ENCODE results near the gene DNAH17.

Gene DNAH17

DNA sequence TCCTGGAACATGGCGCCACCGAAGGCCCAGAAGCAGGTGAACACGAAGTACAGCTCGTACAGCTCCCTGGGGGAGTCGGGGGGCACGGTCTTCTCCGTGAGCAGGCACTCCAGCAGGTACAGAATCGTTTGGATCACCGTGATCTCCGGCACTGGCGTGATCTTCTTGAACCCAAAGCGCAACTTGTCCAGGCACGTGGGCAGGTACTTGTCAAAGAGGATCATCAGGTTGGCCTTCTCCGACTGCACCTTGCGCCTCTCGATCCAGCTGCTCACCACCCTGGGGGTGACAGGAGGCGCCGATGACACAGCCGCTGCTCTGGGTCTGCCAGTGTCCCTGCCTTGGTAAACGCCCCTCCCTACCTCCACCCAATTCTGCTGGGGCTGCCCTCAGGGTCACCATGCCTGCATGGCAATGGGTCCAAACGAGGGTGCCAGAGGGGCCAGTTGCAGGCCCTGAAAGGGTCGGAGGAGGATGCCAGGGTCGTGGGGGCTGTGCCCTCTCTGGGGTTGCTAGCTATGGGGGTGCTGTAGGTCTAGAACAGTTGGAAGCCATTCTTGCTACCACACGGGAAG, 90.9 kb downstream of the DNAH17 start:
- no peak overlapping the region for H3K4ac ChIP-seq (ENCODE audit: low read depth in 1 of 2, low read length in 2 of 2)
- no peak overlapping the region for H3K4me3 ChIP-seq (ENCODE audit: insufficient read depth in 1 of 2, low read depth in 1 of 2, low read length in 2 of 2)
- no peaks in the 10 kb centered on the region for H3K79me1 ChIP-seq (replicated peaks; ENCODE audit: low read length, poor library complexity, severe bottlenecking)
- H3K4me1 ChIP-seq (ENCODE audit: control insufficient read depth, insufficient read depth, low read depth, low read length), result peaks cover 15% of the 10 kb centered on the region
- H3K4me2 ChIP-seq (ENCODE audit: low read length, poor library complexity, severe bottlenecking), result no peak overlapping the region
- H3K9me3 ChIP-seq (ENCODE audit: control insufficient read depth, low read length), result no peaks in the 10 kb centered on the region
- H4K8ac ChIP-seq (ENCODE audit: low read length), result no peak overlapping the region
- peaks cover 0 to 60% of the 10 kb centered on the region in 2 experiments for H3K27me3 ChIP-seq (ENCODE audit: control insufficient read depth in 1 of 2, insufficient read depth in 1 of 2, low read length in 2 of 2)
- no peak overlapping the region for H4K91ac ChIP-seq (ENCODE audit: low read length)
- WGBS, result 94% methylated on average over 24 of the region's 24 CpGs
- no peak overlapping the region for H2BK15ac ChIP-seq (ENCODE audit: low read depth, poor library complexity, severe bottlenecking)
- H2AFZ ChIP-seq (ENCODE audit: low read depth, low read length), result no peak overlapping the region
- H2AK5ac ChIP-seq (ENCODE audit: low read length, severe bottlenecking), result no peak overlapping the region
- H2BK12ac ChIP-seq (ENCODE audit: low read length in 2 of 2), result no peak overlapping the region
- no peak overlapping the region for H3K14ac ChIP-seq (ENCODE audit: low read length in 2 of 2)
- no peaks in the 10 kb centered on the region for H3K36me3 ChIP-seq (ENCODE audit: control insufficient read depth in 1 of 2, insufficient read depth in 2 of 2, low read depth in 1 of 2, low read length in 2 of 2)
- H3K27ac ChIP-seq (ENCODE audit: low read length, poor library complexity, severe bottlenecking), result no peak overlapping the region
- H2BK5ac ChIP-seq (ENCODE audit: low read depth, low read length, poor library complexity, severe bottlenecking), result no peak overlapping the region
- DNase-seq, result no peak
- H3K23ac ChIP-seq (ENCODE audit: low read length in 2 of 2), result no peak overlapping the region
- H3K18ac ChIP-seq (ENCODE audit: low read depth in 1 of 2, low read length in 2 of 2), result no peak overlapping the region
- no peak overlapping the region for H2BK120ac ChIP-seq (ENCODE audit: low read depth, low read length)
- H3K9ac ChIP-seq (ENCODE audit: low read length), result no peak overlapping the region

DNA sequence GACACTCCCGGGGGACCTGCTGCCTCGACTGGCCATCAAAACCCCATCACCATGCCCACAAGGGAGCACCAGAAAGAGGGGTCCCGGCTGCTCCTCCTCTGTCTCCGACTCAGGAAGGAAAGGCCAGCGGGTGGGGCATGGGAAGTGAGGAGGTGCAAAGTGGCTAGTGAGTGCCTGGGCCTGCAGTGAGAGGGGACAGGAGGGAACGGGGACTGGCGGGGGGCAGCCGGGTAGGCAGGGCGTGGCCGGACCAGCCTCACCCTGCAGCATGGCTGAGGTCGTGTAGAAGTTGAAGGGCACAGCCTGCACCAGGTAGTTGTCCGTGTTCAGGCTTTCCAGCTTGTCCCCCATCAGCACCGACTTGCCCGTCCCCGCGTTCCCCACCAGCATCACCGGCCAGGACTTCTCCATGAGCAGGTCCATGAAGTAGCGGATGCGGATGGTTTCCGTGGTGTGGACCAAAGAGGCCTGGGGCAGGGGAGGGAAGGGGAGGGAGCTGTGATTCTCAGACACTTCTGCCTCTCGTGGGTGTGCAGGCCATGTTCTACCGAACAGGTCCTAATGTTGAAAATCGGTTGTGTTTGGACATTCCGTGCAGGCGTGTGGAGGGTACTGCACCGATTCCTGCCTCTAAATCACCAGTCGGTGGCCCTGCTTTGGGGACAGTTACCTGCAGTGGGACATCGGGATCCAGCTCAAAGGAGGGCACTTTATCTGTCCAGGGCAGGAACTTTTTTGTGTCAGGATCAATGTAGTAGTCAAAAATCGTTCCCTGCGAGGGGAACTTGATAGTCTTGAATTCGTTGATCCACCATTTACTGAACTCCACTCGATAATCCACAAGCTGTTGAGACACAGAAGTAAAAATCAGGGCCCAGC, 91.7 kb downstream of the DNAH17 start:
- Histone ChIP-seq H3K9me3 (ENCODE audit: control insufficient read depth, low read length) (no peaks in the 10 kb centered on the region), H4K8ac (ENCODE audit: low read length) (no peak overlapping the region), H4K91ac (ENCODE audit: low read length) (peak overlapping the region; percentile 67), H3K79me1 (replicated peaks; ENCODE audit: low read length, poor library complexity, severe bottlenecking) (no peaks in the 10 kb centered on the region), H3K4me2 (ENCODE audit: low read length, poor library complexity, severe bottlenecking) (peak overlapping the region; percentile 71), H2BK120ac (ENCODE audit: low read depth, low read length) (no peak overlapping the region), H2BK15ac (ENCODE audit: low read depth, poor library complexity, severe bottlenecking) (no peak overlapping the region), H3K18ac (ENCODE audit: low read depth in 1 of 2, low read length in 2 of 2) (peak overlapping the region in 1 of 2 experiments; percentile 46), H2AK5ac (ENCODE audit: low read length, severe bottlenecking) (no peak overlapping the region), H3K4me1 (ENCODE audit: control insufficient read depth, insufficient read depth, low read depth, low read length) (peaks cover 15% of the 10 kb centered on the region), H3K9ac (ENCODE audit: low read length) (no peak overlapping the region), H2BK5ac (ENCODE audit: low read depth, low read length, poor library complexity, severe bottlenecking) (no peak overlapping the region), H2BK12ac (ENCODE audit: low read length in 2 of 2) (no peak overlapping the region), H3K14ac (ENCODE audit: low read length in 2 of 2) (no peak overlapping the region), H3K27ac (ENCODE audit: low read length, poor library complexity, severe bottlenecking) (no peak overlapping the region), H3K4me3 (ENCODE audit: insufficient read depth in 1 of 2, low read depth in 1 of 2, low read length in 2 of 2) (peak overlapping the region in 1 of 2 experiments; percentile 55), H2AFZ (ENCODE audit: low read depth, low read length) (no peak overlapping the region), H3K27me3 (ENCODE audit: control insufficient read depth in 1 of 2, insufficient read depth in 1 of 2, low read length in 2 of 2) (peaks cover 0 to 52% of the 10 kb centered on the region in 2 experiments), H3K23ac (ENCODE audit: low read length in 2 of 2) (no peak overlapping the region), H3K36me3 (ENCODE audit: control insufficient read depth in 1 of 2, insufficient read depth in 2 of 2, low read depth in 1 of 2, low read length in 2 of 2) (no peaks in the 10 kb centered on the region), H3K4ac (ENCODE audit: low read depth in 1 of 2, low read length in 2 of 2) (no peak overlapping the region)
- no peak for DNase-seq
- WGBS, result 71% methylated on average over 31 of the region's 32 CpGs

DNA sequence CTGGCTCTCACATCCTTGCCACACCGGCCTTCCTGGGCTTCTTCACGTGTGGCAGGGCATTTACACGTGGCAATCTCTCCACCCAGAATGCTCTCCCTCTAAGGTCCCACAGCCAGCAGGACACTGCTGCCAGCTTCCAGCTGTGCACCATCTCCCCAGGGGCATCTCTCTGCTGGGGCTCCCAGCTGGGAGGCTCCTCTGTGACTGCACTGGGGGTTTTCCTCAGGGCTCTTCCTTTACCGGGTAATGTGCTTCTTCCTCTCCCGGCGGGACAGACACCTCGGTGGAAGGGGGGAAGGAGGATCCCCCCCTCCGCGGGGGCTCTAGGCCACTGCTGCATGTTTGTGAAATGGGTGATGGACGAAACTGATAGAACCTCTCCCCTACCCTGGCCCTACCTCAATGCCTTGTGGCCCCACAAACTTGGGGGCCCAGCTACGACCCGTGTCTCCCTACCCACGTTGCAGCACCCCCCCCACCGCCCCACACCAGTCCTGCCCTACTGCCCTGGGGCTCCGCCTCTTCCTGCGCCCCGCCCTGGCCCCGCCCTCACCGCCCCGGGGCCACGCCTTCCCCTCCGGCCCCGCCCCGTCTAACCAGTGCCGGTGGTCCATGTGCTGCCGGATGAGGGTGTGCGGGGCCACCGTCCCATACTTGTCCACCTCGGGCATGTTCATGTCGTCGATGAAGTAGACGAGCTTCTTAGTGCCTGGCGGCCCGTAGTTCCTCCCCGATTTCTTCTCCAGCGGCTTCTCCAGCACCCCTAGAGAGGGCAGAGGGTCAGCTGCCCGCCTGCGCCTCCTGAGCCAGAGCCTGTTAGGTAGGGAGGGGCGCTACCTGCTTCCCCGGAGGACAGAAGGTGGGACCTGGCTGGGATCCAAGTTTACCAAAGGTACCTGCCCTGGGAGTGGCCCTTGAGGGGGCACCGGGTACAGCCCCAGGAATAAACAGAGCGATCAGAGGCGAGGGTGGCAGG, 92.6 kb downstream of the DNAH17 start:
- Histone ChIP-seq H3K36me3 (ENCODE audit: control insufficient read depth in 1 of 2, insufficient read depth in 2 of 2, low read depth in 1 of 2, low read length in 2 of 2) (no peaks in the 10 kb centered on the region), H3K27ac (ENCODE audit: low read length, poor library complexity, severe bottlenecking) (no peak overlapping the region), H3K4me3 (ENCODE audit: insufficient read depth in 1 of 2, low read depth in 1 of 2, low read length in 2 of 2) (peak overlapping the region; percentile 33 to 55), H3K9me3 (ENCODE audit: control insufficient read depth, low read length) (no peaks in the 10 kb centered on the region), H2BK15ac (ENCODE audit: low read depth, poor library complexity, severe bottlenecking) (peak overlapping the region; percentile 70), H2BK120ac (ENCODE audit: low read depth, low read length) (no peak overlapping the region), H2BK5ac (ENCODE audit: low read depth, low read length, poor library complexity, severe bottlenecking) (no peak overlapping the region), H3K23ac (ENCODE audit: low read length in 2 of 2) (no peak overlapping the region), H3K4me2 (ENCODE audit: low read length, poor library complexity, severe bottlenecking) (peak overlapping the region; percentile 71), H2BK12ac (ENCODE audit: low read length in 2 of 2) (peak overlapping the region in 1 of 2 experiments; percentile 31), H4K91ac (ENCODE audit: low read length) (peak overlapping the region; percentile 60), H3K4me1 (ENCODE audit: control insufficient read depth, insufficient read depth, low read depth, low read length) (peaks cover 15% of the 10 kb centered on the region), H3K27me3 (ENCODE audit: control insufficient read depth in 1 of 2, insufficient read depth in 1 of 2, low read length in 2 of 2) (peaks cover 0 to 47% of the 10 kb centered on the region in 2 experiments), H4K8ac (ENCODE audit: low read length) (peak overlapping the region; percentile 92), H3K18ac (ENCODE audit: low read depth in 1 of 2, low read length in 2 of 2) (peak overlapping the region; percentile 4 to 70), H3K9ac (ENCODE audit: low read length) (no peak overlapping the region), H3K79me1 (replicated peaks; ENCODE audit: low read length, poor library complexity, severe bottlenecking) (no peaks in the 10 kb centered on the region), H3K14ac (ENCODE audit: low read length in 2 of 2) (peak overlapping the region in 1 of 2 experiments; percentile 70), H2AK5ac (ENCODE audit: low read length, severe bottlenecking) (no peak overlapping the region), H3K4ac (ENCODE audit: low read depth in 1 of 2, low read length in 2 of 2) (no peak overlapping the region), H2AFZ (ENCODE audit: low read depth, low read length) (peak overlapping the region; percentile 20)
- DNase-seq, result peak; percentile 45
- WGBS, result 13% methylated on average over 37 of the region's 43 CpGs
